ENCODE results near the gene FAT3. TPM values are rescaled to one million over a fixed set of nuclear protein-coding genes. Genes with fewer than 3 reads are reported as not detected.

Gene FAT3
- total and polyA plus RNA-seq, 9 of the 15 experiments (the other 6 are each of a cell fraction or from before 2014, with no cell fraction given): under 0.01 TPM; not detected in 7

DNA sequence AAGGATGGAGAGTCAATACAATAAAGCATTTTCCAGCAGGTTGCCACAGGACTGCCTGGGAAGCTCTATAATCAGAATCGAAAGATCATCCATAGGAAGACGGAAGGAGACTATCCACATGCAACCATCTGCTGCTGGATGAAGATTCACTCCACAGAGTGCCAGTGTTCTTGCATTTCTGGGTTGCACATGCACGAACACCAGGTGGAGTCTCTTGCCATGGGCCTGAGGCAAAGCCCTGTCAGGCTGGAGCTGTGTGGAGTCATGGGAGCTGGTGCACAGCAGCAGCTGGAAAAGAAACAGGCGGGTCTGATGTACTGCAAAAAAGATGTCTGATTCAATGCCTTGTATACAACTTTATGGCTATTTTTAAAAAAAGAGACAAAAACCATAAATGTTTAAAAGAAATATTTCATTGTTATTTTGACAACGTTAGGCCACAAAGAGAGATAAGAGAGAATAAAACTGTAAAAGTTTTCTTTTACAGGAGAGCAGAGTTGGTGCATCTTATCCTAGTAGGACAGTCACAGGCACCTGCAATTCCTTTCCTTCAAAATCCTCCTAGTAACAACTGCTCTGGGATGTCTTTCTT, 12.9 kb upstream of the FAT3 start:
- H3K79me2 ChIP-seq (ENCODE audit: control insufficient read depth, insufficient read depth, low read length): no peaks in the 10 kb centered on the region
- FAIRE-seq (no peak), ATAC-seq (no peak), DNase-seq (ENCODE audit: extremely low read depth in 1 of 4, low spot score in 3 of 4) (no peak)
- H3K27ac ChIP-seq (ENCODE audit: extremely low read depth, low read depth, low read length): no peak overlapping the region
- H3K36me3 ChIP-seq (ENCODE audit: control insufficient read depth, insufficient read depth, low read length): no peaks in the 10 kb centered on the region
- no TSS peak for BruUV-seq (replicated peaks)
- H2AFZ ChIP-seq (ENCODE audit: low read depth, low read length): no peak overlapping the region
- H3K4me3 ChIP-seq: no peak overlapping the region
- no peaks in the 10 kb centered on the region for H3K9me3 ChIP-seq (replicated peaks; ENCODE audit: control insufficient read depth, insufficient read depth, low read depth, low read length)
- peak in 1 of 2 experiments; percentile 23; a peak in 1 of 4 replicates for TF ChIP-seq RAD21 (CRISPR knock-in tag; conservative IDR thresholded peaks at IDR 0.05 in 1 of 2, IDR thresholded peaks at IDR 0.05 in 1 of 2)
- TF ChIP-seq MAFG (tag; conservative IDR thresholded peaks at IDR 0.05): no peak
- no peak overlapping the region for H3K4me2 ChIP-seq (ENCODE audit: insufficient read depth, low read length)
- in situ Hi-C loops (cut with MboI): no loop called here
- intact Hi-C loops (cut with micrococcal nuclease): no loop called here
- no peaks in the 10 kb centered on the region for H3K9me1 ChIP-seq (ENCODE audit: control insufficient read depth, insufficient read depth, low read length)
- CTCF ChIA-PET (ENCODE audit: low intra/inter-chr PET ratio): no interaction called here
- H3K9ac ChIP-seq (ENCODE audit: insufficient read depth in 1 of 2, low read depth in 2 of 2, low read length in 2 of 2): no peak overlapping the region
- no peaks in the 10 kb centered on the region for H3K27me3 ChIP-seq (ENCODE audit: control insufficient read depth in 2 of 2, insufficient read depth in 2 of 2, low read length in 2 of 2)
- no peaks in the 10 kb centered on the region for H3K4me1 ChIP-seq (replicated peaks in 1 of 2; ENCODE audit: control insufficient read depth in 2 of 2, insufficient read depth in 2 of 2, low read length in 2 of 2)
- POLR2A ChIA-PET: no interaction called here
- WGBS (ENCODE audit: insufficient coverage, low coverage, missing lambda C conversion rate): 0% methylated on average over 5 of the region's 5 CpGs
- no peaks in the 10 kb centered on the region for H4K20me1 ChIP-seq (replicated peaks; ENCODE audit: control insufficient read depth, insufficient read depth, low read length)

DNA sequence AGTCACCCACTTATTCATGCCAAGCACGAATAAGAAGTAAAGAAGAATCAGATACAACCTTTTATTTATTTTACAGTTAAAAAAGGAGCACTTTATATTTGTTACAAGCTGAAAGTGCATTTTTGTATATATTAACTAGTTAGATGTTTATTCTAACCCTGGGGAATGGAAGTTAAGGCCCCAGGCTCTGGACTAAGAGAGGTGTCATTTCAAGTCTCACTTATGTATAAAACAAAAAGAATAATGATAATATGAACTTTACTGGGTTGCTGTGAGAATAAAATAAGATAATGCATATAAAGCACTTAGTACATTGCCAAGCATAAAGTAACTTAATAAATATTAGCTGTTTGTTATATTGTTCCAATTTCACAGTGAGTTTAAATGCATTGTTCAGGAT, 12.1 kb upstream of the FAT3 start:
- Histone ChIP-seq H3K4me2 (ENCODE audit: insufficient read depth, low read length) (no peak overlapping the region), H3K9me3 (replicated peaks; ENCODE audit: control insufficient read depth, insufficient read depth, low read depth, low read length) (no peaks in the 10 kb centered on the region), H3K9me1 (ENCODE audit: control insufficient read depth, insufficient read depth, low read length) (no peaks in the 10 kb centered on the region), H3K4me3 (no peak overlapping the region), H3K79me2 (ENCODE audit: control insufficient read depth, insufficient read depth, low read length) (no peaks in the 10 kb centered on the region), H3K36me3 (ENCODE audit: control insufficient read depth, insufficient read depth, low read length) (no peaks in the 10 kb centered on the region), H3K4me1 (replicated peaks in 1 of 2; ENCODE audit: control insufficient read depth in 2 of 2, insufficient read depth in 2 of 2, low read length in 2 of 2) (no peaks in the 10 kb centered on the region), H4K20me1 (replicated peaks; ENCODE audit: control insufficient read depth, insufficient read depth, low read length) (no peaks in the 10 kb centered on the region), H3K27ac (ENCODE audit: extremely low read depth, low read depth, low read length) (no peak overlapping the region), H3K9ac (ENCODE audit: insufficient read depth in 1 of 2, low read depth in 2 of 2, low read length in 2 of 2) (no peak overlapping the region), H3K27me3 (ENCODE audit: control insufficient read depth in 2 of 2, insufficient read depth in 2 of 2, low read length in 2 of 2) (no peaks in the 10 kb centered on the region), H2AFZ (ENCODE audit: low read depth, low read length) (no peak overlapping the region)
- no TSS peak for BruUV-seq (replicated peaks)
- FAIRE-seq: no peak
- DNase-seq (ENCODE audit: extremely low read depth in 1 of 4, low spot score in 3 of 4): no peak
- intact Hi-C loops (cut with micrococcal nuclease): no loop called here
- 0% methylated on average over 1 of the region's 1 CpG for WGBS (ENCODE audit: insufficient coverage, low coverage, missing lambda C conversion rate)
- no peak for ATAC-seq
- CTCF ChIA-PET (ENCODE audit: low intra/inter-chr PET ratio): no interaction called here
- in situ Hi-C loops (cut with MboI): no loop called here
- POLR2A ChIA-PET: no interaction called here
- TF ChIP-seq, protein P1, sequence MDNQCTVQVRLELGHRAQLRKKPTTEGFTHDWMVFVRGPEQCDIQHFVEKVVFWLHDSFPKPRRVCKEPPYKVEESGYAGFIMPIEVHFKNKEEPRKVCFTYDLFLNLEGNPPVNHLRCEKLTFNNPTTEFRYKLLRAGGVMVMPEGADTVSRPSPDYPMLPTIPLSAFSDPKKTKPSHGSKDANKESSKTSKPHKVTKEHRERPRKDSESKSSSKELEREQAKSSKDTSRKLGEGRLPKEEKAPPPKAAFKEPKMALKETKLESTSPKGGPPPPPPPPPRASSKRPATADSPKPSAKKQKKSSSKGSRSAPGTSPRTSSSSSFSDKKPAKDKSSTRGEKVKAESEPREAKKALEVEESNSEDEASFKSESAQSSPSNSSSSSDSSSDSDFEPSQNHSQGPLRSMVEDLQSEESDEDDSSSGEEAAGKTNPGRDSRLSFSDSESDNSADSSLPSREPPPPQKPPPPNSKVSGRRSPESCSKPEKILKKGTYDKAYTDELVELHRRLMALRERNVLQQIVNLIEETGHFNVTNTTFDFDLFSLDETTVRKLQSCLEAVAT (IDR thresholded peaks at IDR 0.05): no peak
- TF ChIP-seq RFX5 (IDR thresholded peaks at IDR 0.05; ENCODE audit: low read depth, low read length) (no peak), FOXK2 (conservative IDR thresholded peaks at IDR 0.05 in 1 of 2, IDR thresholded peaks at IDR 0.05 in 1 of 2; ENCODE audit: low read depth in 2 of 2) (no peak), NR2C2 (CRISPR knock-in tag; IDR thresholded peaks at IDR 0.05) (no peak), NR2C2 (tag; IDR thresholded peaks at IDR 0.05) (no peak), RBM17 (IDR thresholded peaks at IDR 0.05; ENCODE audit: borderline replicate concordance, low read depth, low read length) (no peak), TOE1 (IDR thresholded peaks at IDR 0.05; ENCODE audit: borderline replicate concordance) (no peak), TOE1 (CRISPR knock-in tag; IDR thresholded peaks at IDR 0.05; ENCODE audit: borderline replicate concordance, low read depth) (no peak)
- TF ChIP-seq, protein P2, sequence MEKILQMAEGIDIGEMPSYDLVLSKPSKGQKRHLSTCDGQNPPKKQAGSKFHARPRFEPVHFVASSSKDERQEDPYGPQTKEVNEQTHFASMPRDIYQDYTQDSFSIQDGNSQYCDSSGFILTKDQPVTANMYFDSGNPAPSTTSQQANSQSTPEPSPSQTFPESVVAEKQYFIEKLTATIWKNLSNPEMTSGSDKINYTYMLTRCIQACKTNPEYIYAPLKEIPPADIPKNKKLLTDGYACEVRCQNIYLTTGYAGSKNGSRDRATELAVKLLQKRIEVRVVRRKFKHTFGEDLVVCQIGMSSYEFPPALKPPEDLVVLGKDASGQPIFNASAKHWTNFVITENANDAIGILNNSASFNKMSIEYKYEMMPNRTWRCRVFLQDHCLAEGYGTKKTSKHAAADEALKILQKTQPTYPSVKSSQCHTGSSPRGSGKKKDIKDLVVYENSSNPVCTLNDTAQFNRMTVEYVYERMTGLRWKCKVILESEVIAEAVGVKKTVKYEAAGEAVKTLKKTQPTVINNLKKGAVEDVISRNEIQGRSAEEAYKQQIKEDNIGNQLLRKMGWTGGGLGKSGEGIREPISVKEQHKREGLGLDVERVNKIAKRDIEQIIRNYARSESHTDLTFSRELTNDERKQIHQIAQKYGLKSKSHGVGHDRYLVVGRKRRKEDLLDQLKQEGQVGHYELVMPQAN (IDR thresholded peaks at IDR 0.05; ENCODE audit: borderline replicate concordance): no peak
